GM23338 (cell line): ENCODE measurements around the gene DHRSX. TPM values are rescaled to one million over a fixed set of nuclear protein-coding genes. Genes with fewer than 3 reads are reported as not detected.

Experiments used
- ATAC-seq: fragments of 200-7000 bp; cut with Tn5 transposase; 3 replicates; pipeline ENCODE4 v1.9.1; 2020
- DNase-seq: peaks from one replicate; pipeline ENCODE4 v3.0.0-alpha.2; 2015; ENCODE audit warnings: low spot score
- H2AFZ ChIP-seq: fragments of 200-600 bp; sonication (generic); 2 replicates; pipeline ENCODE4 v1.8.0; 2016; ENCODE audit warnings: antibody characterized with exemption, mild to moderate bottlenecking, moderate library complexity
- H3F3A ChIP-seq: fragments of 200-600 bp; sonication (generic); replicated peaks from 2 replicates; pipeline ENCODE4 v1.8.0; 2017; ENCODE audit warnings: antibody characterized with exemption, mixed run types, low read depth
- H3K27ac ChIP-seq: fragments of 200-600 bp; sonication (generic); 2 replicates; pipeline ENCODE4 v1.6.1; 2016; ENCODE audit warnings: low read depth
- H3K27me3 ChIP-seq: fragments of 200-600 bp; sonication (generic); 2 replicates; pipeline ENCODE4 v1.8.0; 2016; ENCODE audit warnings: mild to moderate bottlenecking, mixed run types, moderate library complexity; ENCODE audit not compliant: insufficient read depth
- H3K36me3 ChIP-seq: fragments of 200-600 bp; sonication (generic); 2 replicates; pipeline ENCODE4 v1.8.0; 2016; ENCODE audit warnings: mild to moderate bottlenecking; ENCODE audit not compliant: insufficient read depth
- H3K4me1 ChIP-seq: fragments of 200-600 bp; sonication (generic); 2 replicates; pipeline ENCODE4 v1.8.0; 2016; ENCODE audit warnings: mild to moderate bottlenecking, moderate library complexity; ENCODE audit not compliant: insufficient read depth
- H3K4me2 ChIP-seq: fragments of 200-600 bp; sonication (generic); 2 replicates; pipeline ENCODE4 v1.7.1; 2017; ENCODE audit warnings: mixed run types
- H3K4me3 ChIP-seq: fragments of 200-600 bp; sonication (generic); 2 replicates; pipeline ENCODE4 v1.6.1; 2016; ENCODE audit warnings: mixed run types
- H3K79me2 ChIP-seq: fragments of 200-600 bp; sonication (generic); replicated peaks from 2 replicates; pipeline ENCODE4 v1.8.0; 2017; ENCODE audit warnings: mild to moderate bottlenecking; ENCODE audit not compliant: insufficient read depth
- H3K9me2 ChIP-seq: fragments of 200-600 bp; sonication (generic); 2 replicates; pipeline ENCODE4 v1.8.0; 2017; ENCODE audit not compliant: insufficient read depth
- H4K20me1 ChIP-seq: fragments of 200-600 bp; sonication (generic); replicated peaks from 2 replicates; pipeline ENCODE4 v1.8.0; 2017; ENCODE audit warnings: mild to moderate bottlenecking; ENCODE audit not compliant: insufficient read depth
- H3K27ac Mint-ChIP-seq: 2 replicates; pipeline ENCODE4 v1.8.0; 2020; ENCODE audit warnings: inconsistent platforms, mild to moderate bottlenecking, moderate library complexity, mixed read lengths
- H3K27me3 Mint-ChIP-seq: 3 replicates; pipeline ENCODE4 v1.8.0; 2022; ENCODE audit warnings: low read depth, mild to moderate bottlenecking, moderate library complexity, mixed read lengths, inconsistent platforms; ENCODE audit not compliant: insufficient read depth, poor library complexity
- H3K36me3 Mint-ChIP-seq: 3 replicates; pipeline ENCODE4 v1.8.0; 2021; ENCODE audit warnings: low read depth, mild to moderate bottlenecking, inconsistent platforms, moderate library complexity, mixed read lengths
- H3K4me1 Mint-ChIP-seq: 3 replicates; pipeline ENCODE4 v1.8.0; 2020; ENCODE audit warnings: mild to moderate bottlenecking, inconsistent platforms, mixed read lengths
- H3K4me3 Mint-ChIP-seq: 3 replicates; pipeline ENCODE4 v1.8.0; 2021; ENCODE audit warnings: moderate library complexity, mild to moderate bottlenecking, inconsistent platforms, mixed read lengths
- H3K9me3 Mint-ChIP-seq: 3 replicates; pipeline ENCODE4 v1.8.0; 2020; ENCODE audit warnings: moderate library complexity, mild to moderate bottlenecking, inconsistent platforms, mixed read lengths
- CREB1 ChIP-seq: fragments of 250-450 bp; sonication (Bioruptor Pico); IDR thresholded peaks from 2 replicates; pipeline ENCODE4 v1.5.0; 2020; ENCODE audit warnings: low read depth, mild to moderate bottlenecking, moderate library complexity
- CTCF ChIP-seq, 2 experiments: fragments of 200-600 bp in 1 of 2; sonication (generic) in 1 of 2; conservative IDR thresholded peaks; 2 replicates each; pipeline versions ENCODE4 v1.5.1 to v1.6.1; 2016 to 2017; ENCODE audit warnings: antibody characterized with exemption in 2 of 2, low read depth in 2 of 2, mild to moderate bottlenecking in 2 of 2, moderate library complexity in 1 of 2
- EZH2 ChIP-seq: fragments of 200-600 bp; sonication (generic); IDR thresholded peaks from one replicate; pipeline ENCODE4 v1.8.0; 2017; ENCODE audit warnings: antibody characterized with exemption, mild to moderate bottlenecking, low read depth; ENCODE audit not compliant: unreplicated experiment
- EZH2phosphoT487 ChIP-seq: fragments of 200-600 bp; sonication (generic); IDR thresholded peaks from one replicate; pipeline ENCODE4 v1.8.1; 2018; ENCODE audit warnings: antibody characterized with exemption; ENCODE audit not compliant: unreplicated experiment
- JUNB ChIP-seq: IDR thresholded peaks from one replicate; pipeline ENCODE4 v1.6.1; 2016; ENCODE audit warnings: antibody characterized with exemption; ENCODE audit not compliant: unreplicated experiment
- NANOG ChIP-seq: IDR thresholded peaks from 2 replicates; pipeline ENCODE4 v1.6.1; 2016; ENCODE audit warnings: antibody characterized with exemption, borderline replicate concordance
- POLR2AphosphoS5 ChIP-seq: IDR thresholded peaks from 2 replicates; pipeline ENCODE4 v1.6.1; 2016; ENCODE audit warnings: antibody characterized with exemption, low read depth
- REST ChIP-seq: IDR thresholded peaks from one replicate; pipeline ENCODE4 v1.6.1; 2018; ENCODE audit warnings: antibody characterized with exemption; ENCODE audit not compliant: unreplicated experiment
- STAT1 ChIP-seq: IDR thresholded peaks from one replicate; pipeline ENCODE4 v1.6.1; 2016; ENCODE audit warnings: antibody characterized with exemption; ENCODE audit not compliant: unreplicated experiment
- ZNF114 ChIP-seq: fragments of 250-450 bp; sonication (Bioruptor Pico); IDR thresholded peaks from 2 replicates; pipeline ENCODE4 v1.5.0; 2020; ENCODE audit warnings: mild to moderate bottlenecking, moderate library complexity
- ZNF331 ChIP-seq: fragments of 250-450 bp; sonication (Bioruptor Pico); IDR thresholded peaks from 2 replicates; pipeline ENCODE4 v1.5.0; 2020; ENCODE audit warnings: low read depth, mild to moderate bottlenecking, moderate library complexity
- ZNF462 ChIP-seq: fragments of 250-450 bp; sonication (Bioruptor Pico); IDR thresholded peaks from 2 replicates; pipeline ENCODE4 v1.5.0; 2020; ENCODE audit warnings: mild to moderate bottlenecking, moderate library complexity
- polyA plus RNA-seq: library from polyadenylated mRNA; unstranded; fragments of >200 nt; fragmentation: Nextera tagmentation; extraction: Ambion mirVana; gene quantifications from 2 replicates; pipeline ENCODE4 v1.2.1, GENCODE V29; 2016
- total RNA-seq: library from RNA; depleted of rRNA; stranded (reverse); fragments of >200 nt; shearing (Covaris generic); gene quantifications from 2 replicates; pipeline ENCODE4 v1.2.3, GENCODE V29; 2014
- TF ChIP-seq, protein P1 (sequence below): IDR thresholded peaks from 2 replicates; pipeline ENCODE4 v1.6.1; 2016; ENCODE audit warnings: antibody characterized with exemption

The DHRSX gene
- total and polyA plus RNA-seq, 2 experiments from 2014 or later: 33.9 to 43.0 TPM

- peak overlapping the region; percentile 73; the same call in 1 of the 2 replicates for H3K27ac Mint-ChIP-seq
- no peaks in the 10 kb centered on the region for H3K9me2 ChIP-seq
- H2AFZ ChIP-seq: no peak overlapping the region
- H3K4me2 ChIP-seq: no peak overlapping the region
- H3K4me1 ChIP-seq: peaks cover 7% of the 10 kb centered on the region; the same call in 1 of the 2 replicates
- ATAC-seq (peak; percentile 12; the same call in 1 of the 3 replicates), DNase-seq (no peak)
- peaks cover 11% of the 10 kb centered on the region for H3K4me1 Mint-ChIP-seq
- H3K79me2 ChIP-seq: no peaks in the 10 kb centered on the region
- no peaks in the 10 kb centered on the region for H3K36me3 ChIP-seq
- TF ChIP-seq STAT1 (no peak), ZNF462 (CRISPR knock-in tag) (no peak), ZNF114 (CRISPR knock-in tag) (no peak), CTCF (conservative IDR thresholded peaks at IDR 0.05; ENCODE audit: low read depth in 2 of 2) (no peak), ZNF331 (CRISPR knock-in tag) (no peak), CREB1 (CRISPR knock-in tag) (no peak), EZH2phosphoT487 (no peak), REST (no peak), POLR2AphosphoS5 (no peak), EZH2 (no peak), JUNB (no peak), NANOG (no peak)
- TF ChIP-seq, protein P1, sequence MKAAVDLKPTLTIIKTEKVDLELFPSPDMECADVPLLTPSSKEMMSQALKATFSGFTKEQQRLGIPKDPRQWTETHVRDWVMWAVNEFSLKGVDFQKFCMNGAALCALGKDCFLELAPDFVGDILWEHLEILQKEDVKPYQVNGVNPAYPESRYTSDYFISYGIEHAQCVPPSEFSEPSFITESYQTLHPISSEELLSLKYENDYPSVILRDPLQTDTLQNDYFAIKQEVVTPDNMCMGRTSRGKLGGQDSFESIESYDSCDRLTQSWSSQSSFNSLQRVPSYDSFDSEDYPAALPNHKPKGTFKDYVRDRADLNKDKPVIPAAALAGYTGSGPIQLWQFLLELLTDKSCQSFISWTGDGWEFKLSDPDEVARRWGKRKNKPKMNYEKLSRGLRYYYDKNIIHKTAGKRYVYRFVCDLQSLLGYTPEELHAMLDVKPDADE: no peak
- peaks cover 34% of the 10 kb centered on the region for H3K36me3 Mint-ChIP-seq
- H4K20me1 ChIP-seq: no peaks in the 10 kb centered on the region
- peaks cover 7% of the 10 kb centered on the region; the same call in 2 of the 3 replicates for H3K9me3 Mint-ChIP-seq
- H3K4me3 Mint-ChIP-seq: no peak overlapping the region
- H3K27me3 ChIP-seq: no peaks in the 10 kb centered on the region
- H3K27ac ChIP-seq: peak overlapping the region; percentile 63; the same call in 1 of the 2 replicates
- H3F3A ChIP-seq: no peaks in the 10 kb centered on the region
- H3K27me3 Mint-ChIP-seq: peaks cover 22% of the 10 kb centered on the region
- no peak overlapping the region for H3K4me3 ChIP-seq
Measured at GRCh38 chrX:2261831-2262667, 238.7 kb downstream of the DHRSX start.
